HFF-Myc (cell line): ENCODE results near the gene BCAS4.
"Not testable (repeated sequence)": the region's sequence is repeated elsewhere in the genome, so short reads cannot be mapped to it uniquely, and the experiment has no call there.

ENCODE experiments used
- DNase-seq: peaks from one replicate; pipeline ENCODE4 v3.0.0-alpha.2; 2011; ENCODE audit warnings: low read depth; ENCODE audit errors: extremely low read depth
- H3K4me3 ChIP-seq: replicated peaks from 2 replicates; pipeline ENCODE4 v1.5.1; 2011; ENCODE audit warnings: low read depth, mild to moderate bottlenecking, control low read depth, low read length
- TF ChIP-seq, protein P1 (sequence below): IDR thresholded peaks from 2 replicates; pipeline ENCODE4 v1.5.1; 2012; ENCODE audit warnings: mild to moderate bottlenecking, low read depth, low read length, control low read depth; ENCODE audit errors: missing control alignments

Gene BCAS4

DNA sequence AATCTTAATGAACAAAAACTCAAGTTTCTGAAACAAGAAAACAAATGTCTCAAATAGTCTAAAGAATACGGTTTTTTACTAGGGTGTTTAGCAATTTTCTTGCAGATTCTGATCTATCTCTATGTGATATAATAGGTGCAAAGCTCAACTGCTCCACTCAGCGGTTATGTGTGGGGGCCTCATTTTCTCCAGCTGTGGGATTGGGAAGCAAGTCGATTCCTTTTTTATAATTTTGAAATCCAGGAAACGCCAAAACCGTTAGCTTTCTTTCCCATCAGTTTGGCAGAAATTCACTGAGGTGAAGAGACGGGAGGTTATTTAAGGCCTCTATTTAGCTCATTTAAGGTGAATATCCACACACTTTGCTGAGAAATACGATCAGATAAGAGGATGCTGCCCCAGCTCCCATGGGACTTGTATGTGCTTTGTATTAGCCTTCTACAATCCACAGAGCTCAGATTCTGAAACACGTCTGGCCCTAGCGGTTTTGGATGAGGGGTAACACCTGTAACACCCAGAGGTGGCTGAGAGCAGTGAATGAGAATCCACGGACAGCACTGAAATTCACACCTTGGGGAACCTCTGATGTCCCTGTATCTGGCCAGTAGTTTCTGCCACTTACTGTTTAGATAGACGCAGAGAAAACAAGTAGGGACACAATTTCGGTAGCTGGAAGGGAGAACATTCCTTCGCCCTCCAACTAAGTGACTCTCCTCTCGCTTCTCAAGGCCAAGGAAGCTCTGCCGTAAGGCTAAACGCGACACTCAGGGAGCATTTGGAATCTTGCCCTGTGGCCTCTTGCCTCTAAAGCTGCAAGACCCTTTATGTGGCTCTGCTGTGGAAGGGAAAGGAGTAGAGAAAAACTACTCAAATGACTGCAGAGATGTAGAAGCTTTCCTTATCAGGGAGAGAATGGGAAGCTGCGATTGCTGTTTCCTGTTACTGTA is 6.5 kb upstream of the BCAS4 start:
- TF ChIP-seq, protein P1, sequence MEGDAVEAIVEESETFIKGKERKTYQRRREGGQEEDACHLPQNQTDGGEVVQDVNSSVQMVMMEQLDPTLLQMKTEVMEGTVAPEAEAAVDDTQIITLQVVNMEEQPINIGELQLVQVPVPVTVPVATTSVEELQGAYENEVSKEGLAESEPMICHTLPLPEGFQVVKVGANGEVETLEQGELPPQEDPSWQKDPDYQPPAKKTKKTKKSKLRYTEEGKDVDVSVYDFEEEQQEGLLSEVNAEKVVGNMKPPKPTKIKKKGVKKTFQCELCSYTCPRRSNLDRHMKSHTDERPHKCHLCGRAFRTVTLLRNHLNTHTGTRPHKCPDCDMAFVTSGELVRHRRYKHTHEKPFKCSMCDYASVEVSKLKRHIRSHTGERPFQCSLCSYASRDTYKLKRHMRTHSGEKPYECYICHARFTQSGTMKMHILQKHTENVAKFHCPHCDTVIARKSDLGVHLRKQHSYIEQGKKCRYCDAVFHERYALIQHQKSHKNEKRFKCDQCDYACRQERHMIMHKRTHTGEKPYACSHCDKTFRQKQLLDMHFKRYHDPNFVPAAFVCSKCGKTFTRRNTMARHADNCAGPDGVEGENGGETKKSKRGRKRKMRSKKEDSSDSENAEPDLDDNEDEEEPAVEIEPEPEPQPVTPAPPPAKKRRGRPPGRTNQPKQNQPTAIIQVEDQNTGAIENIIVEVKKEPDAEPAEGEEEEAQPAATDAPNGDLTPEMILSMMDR = peak; percentile 57
- H3K4me3 ChIP-seq = no peak overlapping the region
- peak; percentile 67 for DNase-seq

GRCh38 chr20:50789968-50790650 is 4.8 kb upstream of the BCAS4 start:
- no peak for DNase-seq
- no peak overlapping the region for H3K4me3 ChIP-seq
- TF ChIP-seq, protein P1 = no peak

DNA sequence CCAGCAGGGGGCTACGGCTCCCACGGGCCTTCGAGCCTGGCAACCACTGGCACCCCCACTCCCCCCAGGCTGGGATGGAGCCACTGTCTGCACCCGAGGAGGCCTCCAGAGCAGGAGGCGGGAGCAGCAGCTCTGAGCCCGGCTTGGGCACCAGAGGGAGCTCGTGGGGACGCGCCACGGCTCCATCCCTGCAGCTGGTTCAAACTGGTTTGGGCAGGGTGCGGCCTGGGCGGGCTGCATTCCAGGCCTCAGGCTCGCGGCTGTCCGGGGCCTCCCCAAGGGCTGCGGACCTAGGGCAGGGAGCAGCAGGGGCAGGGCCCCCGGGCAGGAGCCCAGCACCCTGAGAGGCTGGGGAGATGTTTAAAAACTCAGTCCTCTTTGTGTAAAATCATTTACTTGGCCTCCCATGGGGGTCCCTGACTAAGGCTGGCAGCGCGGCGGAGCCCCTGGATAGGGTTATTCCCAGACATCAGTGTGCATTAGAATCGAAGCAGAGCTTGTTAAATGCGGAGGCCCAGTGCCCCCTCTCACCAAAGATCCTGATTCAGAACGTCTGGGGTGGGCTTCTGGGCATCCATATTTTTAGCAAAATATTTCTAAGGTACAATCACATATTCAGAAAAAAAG is 4.1 kb upstream of the BCAS4 start:
- no peak overlapping the region for H3K4me3 ChIP-seq
- TF ChIP-seq, protein P1 = peak; percentile 87
- peak; percentile 74 for DNase-seq

DNA sequence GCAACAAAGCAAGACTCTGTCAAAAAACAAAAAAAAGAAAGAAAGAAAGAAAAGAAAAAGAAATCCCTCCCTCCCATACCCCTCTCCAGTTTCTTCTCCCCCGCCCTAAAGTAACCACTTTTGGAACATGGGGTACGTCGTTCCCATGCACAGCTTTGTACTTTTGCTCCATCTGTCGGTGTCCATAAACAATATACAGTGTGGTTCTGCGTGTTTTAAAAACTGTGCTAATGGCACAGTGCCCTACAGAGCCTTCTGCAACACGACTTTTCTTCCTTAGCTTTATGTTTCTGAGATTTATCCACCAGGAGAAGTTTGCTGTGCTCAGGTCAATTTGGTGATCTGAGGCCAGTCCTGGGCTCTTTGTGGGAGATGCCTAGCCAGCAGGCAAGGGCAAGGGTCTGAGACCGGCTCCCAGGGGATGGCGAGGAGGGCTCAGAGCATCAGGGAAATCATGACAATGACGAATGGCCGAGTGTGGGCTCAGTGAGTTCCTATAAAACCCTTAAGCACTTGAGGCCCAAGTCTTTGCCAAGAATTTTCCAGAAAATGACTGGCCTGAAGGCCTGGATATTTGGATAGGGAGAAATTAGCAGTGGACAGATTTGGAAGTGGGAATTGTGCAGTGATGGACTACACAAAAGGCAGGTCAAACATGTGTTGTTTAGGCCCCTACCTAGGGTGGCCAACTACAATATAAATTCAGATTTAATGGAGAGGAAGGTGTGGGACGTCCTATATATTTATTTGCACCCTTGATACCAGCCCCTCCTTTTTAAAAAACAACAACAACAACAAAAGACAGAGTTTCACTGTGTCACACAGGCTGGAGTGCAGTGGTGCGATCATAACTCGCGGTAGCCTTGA is 1.9 kb upstream of the BCAS4 start:
- DNase-seq = no peak
- no peak overlapping the region for H3K4me3 ChIP-seq
- TF ChIP-seq, protein P1 = no peak

DNA sequence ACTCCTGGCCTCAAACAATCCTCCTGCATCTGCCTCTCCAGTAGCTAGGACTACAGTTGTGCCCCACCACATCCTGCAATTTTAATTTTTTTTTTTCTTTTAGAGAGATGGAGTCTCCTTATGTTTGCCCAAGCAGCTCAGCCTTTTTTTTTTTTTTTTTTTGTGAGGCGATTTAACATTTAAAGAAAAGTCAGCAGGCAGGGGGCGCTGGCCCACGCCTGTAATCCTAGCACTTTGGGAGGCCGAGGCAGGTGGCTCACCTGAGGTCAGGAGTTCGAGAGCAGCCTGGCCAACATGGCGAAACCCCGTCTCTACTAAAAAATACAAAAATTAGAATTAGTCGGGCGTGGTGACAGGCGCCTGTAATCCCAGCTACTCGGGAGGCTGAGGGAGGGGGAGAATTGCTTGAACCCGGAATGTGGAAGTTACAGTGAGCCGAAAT is 1.3 kb upstream of the BCAS4 start:
- TF ChIP-seq, protein P1 = peak; percentile 51
- not testable (repeated sequence) for H3K4me3 ChIP-seq, DNase-seq

DNA sequence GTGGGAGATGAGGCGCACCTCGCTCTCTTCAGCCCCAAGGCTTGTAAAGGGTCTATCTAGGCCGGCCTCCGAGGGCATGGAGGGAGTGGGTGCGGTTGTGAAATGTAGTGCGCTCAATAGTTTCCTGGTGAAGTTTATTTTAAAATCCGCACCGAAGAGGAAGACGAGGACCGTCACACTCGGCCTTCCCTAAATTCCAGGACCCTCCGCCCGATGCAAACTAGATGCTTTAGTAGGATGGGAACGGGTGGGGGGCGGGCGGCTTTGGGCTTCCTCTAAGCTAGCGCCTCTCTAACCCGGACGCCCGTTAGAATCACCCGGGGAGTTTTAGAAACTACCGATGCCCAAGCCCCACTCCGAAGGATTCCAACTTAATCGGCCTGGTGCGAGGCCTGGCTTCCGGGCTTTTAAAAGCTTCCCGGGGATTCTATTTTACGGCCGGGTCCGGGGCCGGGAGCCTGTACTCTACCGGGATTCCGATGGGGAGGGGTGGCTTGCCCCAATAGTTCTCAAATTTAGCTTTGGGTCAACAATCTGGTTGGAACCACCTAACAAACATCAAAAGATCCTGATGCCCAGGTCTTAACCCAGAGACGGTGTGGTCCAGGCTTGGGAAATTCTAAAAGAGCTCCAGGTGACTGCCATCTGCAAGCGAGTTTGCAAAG is 548 bp upstream of the BCAS4 start:
- DNase-seq = no peak
- TF ChIP-seq, protein P1 = no peak
- peak overlapping the region; percentile 54 for H3K4me3 ChIP-seq
